ENCODE measurements around the gene LAPTM4A. TPM values are rescaled to one million over a fixed set of nuclear protein-coding genes. Genes with fewer than 3 reads are reported as not detected.

Gene LAPTM4A
- total RNA-seq, 1 donor, result 251 TPM

DNA sequence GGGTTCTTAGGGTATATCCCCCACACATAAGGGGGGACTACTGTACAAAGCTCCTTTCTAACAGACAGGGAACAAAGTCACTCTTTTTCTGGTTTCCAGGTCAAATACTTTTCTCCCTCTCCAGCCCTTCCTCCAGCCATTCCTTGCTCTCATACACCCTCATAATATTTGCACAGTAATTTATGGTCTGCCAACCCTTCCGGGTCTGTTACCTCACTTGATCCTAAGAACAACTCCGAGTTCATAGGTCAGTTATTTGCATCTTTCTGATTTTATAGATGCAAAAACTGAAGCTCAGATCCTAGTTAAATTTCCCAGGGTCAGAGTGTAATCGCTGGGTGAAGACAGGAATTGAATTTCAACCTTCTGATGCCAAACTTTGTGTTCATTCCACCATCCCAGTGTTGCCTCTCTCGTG lies 24.2 kb downstream of the LAPTM4A start:
- no peak for DNase-seq (ENCODE audit: low read depth)
- TF ChIP-seq, protein P1, sequence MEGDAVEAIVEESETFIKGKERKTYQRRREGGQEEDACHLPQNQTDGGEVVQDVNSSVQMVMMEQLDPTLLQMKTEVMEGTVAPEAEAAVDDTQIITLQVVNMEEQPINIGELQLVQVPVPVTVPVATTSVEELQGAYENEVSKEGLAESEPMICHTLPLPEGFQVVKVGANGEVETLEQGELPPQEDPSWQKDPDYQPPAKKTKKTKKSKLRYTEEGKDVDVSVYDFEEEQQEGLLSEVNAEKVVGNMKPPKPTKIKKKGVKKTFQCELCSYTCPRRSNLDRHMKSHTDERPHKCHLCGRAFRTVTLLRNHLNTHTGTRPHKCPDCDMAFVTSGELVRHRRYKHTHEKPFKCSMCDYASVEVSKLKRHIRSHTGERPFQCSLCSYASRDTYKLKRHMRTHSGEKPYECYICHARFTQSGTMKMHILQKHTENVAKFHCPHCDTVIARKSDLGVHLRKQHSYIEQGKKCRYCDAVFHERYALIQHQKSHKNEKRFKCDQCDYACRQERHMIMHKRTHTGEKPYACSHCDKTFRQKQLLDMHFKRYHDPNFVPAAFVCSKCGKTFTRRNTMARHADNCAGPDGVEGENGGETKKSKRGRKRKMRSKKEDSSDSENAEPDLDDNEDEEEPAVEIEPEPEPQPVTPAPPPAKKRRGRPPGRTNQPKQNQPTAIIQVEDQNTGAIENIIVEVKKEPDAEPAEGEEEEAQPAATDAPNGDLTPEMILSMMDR (IDR thresholded peaks at IDR 0.05; ENCODE audit: insufficient read depth, low read length), result no peak
- no peak overlapping the region for H3K4me3 ChIP-seq (ENCODE audit: low read depth, low read length)

DNA sequence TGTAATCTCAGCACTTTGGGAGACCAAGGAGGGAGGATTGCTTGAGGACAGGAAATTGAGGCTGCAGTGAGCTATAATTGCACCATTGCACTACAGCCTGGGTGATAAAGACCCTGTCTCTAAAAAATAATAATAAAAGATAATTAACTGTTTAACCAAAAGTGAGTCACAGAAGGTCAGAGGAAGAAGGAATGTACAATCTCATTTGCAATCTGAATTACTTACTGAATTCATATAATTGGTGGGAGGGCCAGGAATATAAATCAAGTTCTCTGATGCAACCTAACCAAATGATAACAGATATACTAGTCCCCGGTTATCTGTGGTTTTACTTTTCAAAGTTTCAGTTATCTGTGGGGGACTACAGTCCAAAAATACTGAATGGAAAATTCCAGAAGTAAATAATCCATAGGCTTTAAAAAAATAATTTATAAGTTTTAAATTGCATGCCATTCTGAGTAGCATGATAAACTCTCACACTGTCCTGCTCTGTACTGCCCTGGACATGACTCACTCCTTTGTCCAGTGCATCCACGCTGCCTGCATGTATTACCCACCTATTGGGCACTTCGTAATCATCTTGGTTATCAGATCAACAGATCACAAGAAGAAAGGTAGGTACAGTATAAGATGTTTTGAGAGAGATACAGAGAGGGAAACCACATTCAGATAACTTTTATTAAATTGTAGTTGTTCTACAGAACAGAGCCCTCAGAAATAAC lies 26.2 kb downstream of the LAPTM4A start:
- H3K4me3 ChIP-seq (ENCODE audit: low read depth, low read length), result no peak overlapping the region
- TF ChIP-seq, protein P1 (IDR thresholded peaks at IDR 0.05; ENCODE audit: insufficient read depth, low read length), result no peak
- DNase-seq (ENCODE audit: low read depth), result no peak

DNA sequence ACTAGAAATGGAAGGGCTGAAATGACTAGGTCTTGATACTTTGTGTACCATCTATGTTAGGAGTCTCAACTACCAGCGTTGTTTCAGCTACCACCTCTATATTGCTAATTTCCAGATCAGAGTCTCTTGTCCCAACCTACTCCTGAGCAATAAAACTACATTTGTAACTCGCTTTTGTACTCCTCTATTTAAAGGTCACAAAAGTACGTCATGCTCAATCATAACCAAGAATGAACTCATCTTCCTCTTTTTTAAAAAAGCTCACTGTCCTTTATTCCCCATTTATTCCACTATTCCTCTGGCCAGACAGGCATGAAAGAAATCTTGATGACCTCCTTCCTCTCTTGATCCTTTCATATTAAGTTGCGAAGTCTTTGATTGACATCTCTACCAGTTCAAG lies 27.7 kb downstream of the LAPTM4A start:
- no peak for DNase-seq (ENCODE audit: low read depth)
- TF ChIP-seq, protein P1 (IDR thresholded peaks at IDR 0.05; ENCODE audit: insufficient read depth, low read length), result no peak
- no peak overlapping the region for H3K4me3 ChIP-seq (ENCODE audit: low read depth, low read length)

DNA sequence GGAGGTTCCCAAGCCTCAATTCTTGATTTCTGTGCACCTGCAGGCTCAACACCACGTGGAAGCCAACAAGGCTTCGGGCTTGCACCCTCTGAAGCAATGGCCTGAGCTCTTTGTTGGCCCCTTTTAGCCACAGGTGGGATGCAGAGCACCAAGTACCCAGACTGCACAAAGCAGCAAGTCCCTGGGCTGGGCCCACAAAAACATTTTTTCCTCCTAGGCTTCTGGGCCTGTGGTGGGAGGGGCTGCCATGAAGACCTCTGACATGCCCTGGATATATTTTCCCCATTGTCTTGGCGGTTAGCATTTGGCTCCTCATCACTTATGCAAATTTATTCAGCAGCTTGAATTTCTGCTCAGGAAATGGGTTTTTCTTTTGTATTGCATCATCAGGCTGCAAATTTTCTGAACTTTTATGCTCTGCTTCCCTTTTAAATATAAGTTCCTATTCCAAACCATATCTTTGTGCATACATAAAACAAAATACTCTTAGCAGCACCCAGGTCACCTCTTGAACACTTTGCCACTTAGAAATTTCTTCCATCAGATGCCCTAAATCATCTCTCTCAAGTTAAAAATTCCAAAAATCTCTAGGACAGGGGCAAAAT lies 29.9 kb downstream of the LAPTM4A start:
- no peak overlapping the region for H3K4me3 ChIP-seq (ENCODE audit: low read depth, low read length)
- TF ChIP-seq, protein P1 (IDR thresholded peaks at IDR 0.05; ENCODE audit: insufficient read depth, low read length), result no peak
- no peak for DNase-seq (ENCODE audit: low read depth)

DNA sequence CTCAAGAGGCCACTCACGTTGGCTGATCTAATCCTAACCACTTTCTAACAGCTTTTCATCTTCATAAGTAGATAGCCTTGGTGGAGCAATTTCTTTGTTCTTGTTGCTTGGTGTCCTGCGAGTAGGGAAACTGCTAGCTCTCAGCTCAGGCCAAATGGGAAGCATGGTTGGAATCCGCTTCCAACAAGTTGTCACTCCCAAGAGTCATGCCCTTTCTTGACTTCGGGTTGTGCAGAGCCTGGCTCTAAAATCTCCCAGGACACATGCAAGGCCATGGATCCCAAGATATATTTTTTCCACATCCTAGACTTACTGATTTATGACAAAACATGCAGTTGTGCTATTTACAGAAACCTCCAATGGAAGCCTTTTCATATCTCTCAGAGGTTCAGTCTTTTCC lies 31.7 kb downstream of the LAPTM4A start:
- no peak overlapping the region for H3K4me3 ChIP-seq (ENCODE audit: low read depth, low read length)
- TF ChIP-seq, protein P1 (IDR thresholded peaks at IDR 0.05; ENCODE audit: insufficient read depth, low read length), result no peak
- no peak for DNase-seq (ENCODE audit: low read depth)

DNA sequence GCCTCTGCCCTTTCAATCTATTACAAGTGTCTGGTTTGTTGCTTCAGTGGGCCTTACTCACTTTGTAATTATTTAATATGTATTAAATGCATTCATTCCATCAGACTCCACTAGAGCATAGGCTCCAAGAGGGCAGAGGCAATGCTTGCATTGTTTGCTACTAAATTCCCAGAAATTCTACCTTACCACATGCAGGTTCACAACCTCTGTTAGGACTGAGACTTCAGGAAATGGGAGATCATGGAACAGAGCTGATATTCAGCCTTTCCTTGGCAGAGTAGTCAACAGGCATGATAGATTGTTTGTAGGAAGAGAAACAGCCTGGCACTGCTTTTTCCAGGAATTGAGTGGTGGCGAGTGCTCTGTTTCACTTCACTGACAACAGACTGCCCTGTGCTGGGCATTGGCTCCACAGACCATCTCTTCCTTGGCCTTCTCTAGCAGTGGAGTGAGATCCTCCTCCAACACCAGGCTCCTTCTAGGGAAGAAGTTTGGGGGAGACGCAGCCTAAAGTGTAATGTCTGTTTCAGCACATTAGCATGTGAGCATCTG lies 32.8 kb downstream of the LAPTM4A start:
- TF ChIP-seq, protein P1 (IDR thresholded peaks at IDR 0.05; ENCODE audit: insufficient read depth, low read length), result no peak
- no peak overlapping the region for H3K4me3 ChIP-seq (ENCODE audit: low read depth, low read length)
- no peak for DNase-seq (ENCODE audit: low read depth)

Measured in fibroblast of the aortic adventitia (primary cell).